ENCODE data around the gene ICA1.

The ICA1 gene

GRCh38 chr7:8285155-8285554, 23.2 kb upstream of the ICA1 start:
- DNase-seq, result no peak
- H3K4me3 ChIP-seq (ENCODE audit: low read depth, low read length), result no peak overlapping the region
- H3K36me3 ChIP-seq, result no peaks in the 10 kb centered on the region
- TF ChIP-seq, protein P1, sequence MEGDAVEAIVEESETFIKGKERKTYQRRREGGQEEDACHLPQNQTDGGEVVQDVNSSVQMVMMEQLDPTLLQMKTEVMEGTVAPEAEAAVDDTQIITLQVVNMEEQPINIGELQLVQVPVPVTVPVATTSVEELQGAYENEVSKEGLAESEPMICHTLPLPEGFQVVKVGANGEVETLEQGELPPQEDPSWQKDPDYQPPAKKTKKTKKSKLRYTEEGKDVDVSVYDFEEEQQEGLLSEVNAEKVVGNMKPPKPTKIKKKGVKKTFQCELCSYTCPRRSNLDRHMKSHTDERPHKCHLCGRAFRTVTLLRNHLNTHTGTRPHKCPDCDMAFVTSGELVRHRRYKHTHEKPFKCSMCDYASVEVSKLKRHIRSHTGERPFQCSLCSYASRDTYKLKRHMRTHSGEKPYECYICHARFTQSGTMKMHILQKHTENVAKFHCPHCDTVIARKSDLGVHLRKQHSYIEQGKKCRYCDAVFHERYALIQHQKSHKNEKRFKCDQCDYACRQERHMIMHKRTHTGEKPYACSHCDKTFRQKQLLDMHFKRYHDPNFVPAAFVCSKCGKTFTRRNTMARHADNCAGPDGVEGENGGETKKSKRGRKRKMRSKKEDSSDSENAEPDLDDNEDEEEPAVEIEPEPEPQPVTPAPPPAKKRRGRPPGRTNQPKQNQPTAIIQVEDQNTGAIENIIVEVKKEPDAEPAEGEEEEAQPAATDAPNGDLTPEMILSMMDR (IDR thresholded peaks at IDR 0.05; ENCODE audit: low read depth, low read length), result no peak
- H3K9me3 ChIP-seq (ENCODE audit: severe bottlenecking), result no peaks in the 10 kb centered on the region
- H3K27ac ChIP-seq, result no peak overlapping the region
- H3K27me3 ChIP-seq (ENCODE audit: insufficient read depth, low read depth, severe bottlenecking), result no peaks in the 10 kb centered on the region

DNA sequence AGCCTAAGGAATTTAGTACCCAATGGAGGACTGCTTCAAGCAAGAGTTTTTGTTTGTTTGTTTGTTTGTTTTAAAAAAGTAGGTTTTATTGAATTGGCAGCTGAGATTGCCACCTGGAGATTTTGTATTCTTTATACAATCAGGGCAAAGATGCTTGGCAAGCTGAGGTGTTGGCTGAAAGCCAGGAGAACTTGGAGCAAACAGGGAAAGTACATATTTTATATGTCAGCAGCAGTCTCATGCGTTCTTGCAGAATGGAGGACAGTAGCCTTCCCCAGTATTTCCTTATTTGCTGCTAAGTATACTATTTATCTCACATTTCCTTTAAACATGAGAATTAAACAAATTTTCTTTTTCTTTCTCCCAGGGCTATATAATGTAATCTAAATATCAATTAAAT, 22.6 kb upstream of the ICA1 start:
- H3K4me3 ChIP-seq (ENCODE audit: low read depth, low read length), result no peak overlapping the region
- TF ChIP-seq, protein P1 (IDR thresholded peaks at IDR 0.05; ENCODE audit: low read depth, low read length), result no peak
- H3K27ac ChIP-seq, result no peak overlapping the region
- no peaks in the 10 kb centered on the region for H3K27me3 ChIP-seq (ENCODE audit: insufficient read depth, low read depth, severe bottlenecking)
- H3K36me3 ChIP-seq, result no peaks in the 10 kb centered on the region
- no peaks in the 10 kb centered on the region for H3K9me3 ChIP-seq (ENCODE audit: severe bottlenecking)
- DNase-seq, result no peak

DNA sequence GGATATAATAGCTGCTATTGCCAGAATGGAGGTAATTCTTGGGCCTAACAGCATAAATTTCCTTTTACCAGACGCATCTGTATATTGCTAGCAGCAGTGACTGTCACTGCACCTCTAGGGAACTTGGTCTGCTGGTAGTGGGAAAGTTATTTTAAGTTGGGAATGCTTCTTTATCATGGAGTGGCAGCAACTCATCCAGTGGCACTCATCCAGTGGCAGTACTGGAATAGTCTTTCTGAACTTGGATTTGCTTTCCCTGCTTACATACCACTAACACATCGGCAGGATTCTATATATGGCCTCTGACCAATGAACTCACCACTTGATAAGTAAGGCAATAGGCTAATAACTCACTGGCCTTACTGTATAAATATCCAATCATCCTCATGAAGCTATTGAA, 22.0 kb upstream of the ICA1 start:
- TF ChIP-seq, protein P1 (IDR thresholded peaks at IDR 0.05; ENCODE audit: low read depth, low read length), result no peak
- no peak for DNase-seq
- Histone ChIP-seq H3K27me3 (ENCODE audit: insufficient read depth, low read depth, severe bottlenecking) (no peaks in the 10 kb centered on the region), H3K4me3 (ENCODE audit: low read depth, low read length) (no peak overlapping the region), H3K9me3 (ENCODE audit: severe bottlenecking) (no peaks in the 10 kb centered on the region), H3K36me3 (no peaks in the 10 kb centered on the region), H3K27ac (no peak overlapping the region)

DNA sequence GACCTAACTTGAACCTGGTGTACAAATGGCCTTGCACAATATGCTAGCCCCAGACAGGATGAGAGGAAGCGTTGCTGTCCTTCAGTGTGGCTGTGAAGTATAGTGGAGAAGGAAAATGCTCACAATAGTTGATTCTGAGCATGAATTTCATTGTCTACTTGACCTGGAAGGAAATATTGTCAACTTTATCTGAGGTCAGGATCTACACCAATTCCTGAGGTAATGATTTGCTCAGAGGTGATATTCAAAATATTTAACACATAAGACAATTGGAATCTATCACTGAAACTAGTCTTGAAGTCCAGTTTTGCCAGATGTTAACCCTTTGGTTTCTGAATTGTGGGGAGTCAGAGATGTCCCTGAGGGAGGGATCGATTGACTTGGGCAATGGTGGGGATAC, 20.9 kb upstream of the ICA1 start:
- Histone ChIP-seq H3K9me3 (ENCODE audit: severe bottlenecking) (no peaks in the 10 kb centered on the region), H3K36me3 (no peaks in the 10 kb centered on the region), H3K27me3 (ENCODE audit: insufficient read depth, low read depth, severe bottlenecking) (no peaks in the 10 kb centered on the region), H3K27ac (no peak overlapping the region), H3K4me3 (ENCODE audit: low read depth, low read length) (no peak overlapping the region)
- no peak for DNase-seq
- TF ChIP-seq, protein P1 (IDR thresholded peaks at IDR 0.05; ENCODE audit: low read depth, low read length), result no peak

DNA sequence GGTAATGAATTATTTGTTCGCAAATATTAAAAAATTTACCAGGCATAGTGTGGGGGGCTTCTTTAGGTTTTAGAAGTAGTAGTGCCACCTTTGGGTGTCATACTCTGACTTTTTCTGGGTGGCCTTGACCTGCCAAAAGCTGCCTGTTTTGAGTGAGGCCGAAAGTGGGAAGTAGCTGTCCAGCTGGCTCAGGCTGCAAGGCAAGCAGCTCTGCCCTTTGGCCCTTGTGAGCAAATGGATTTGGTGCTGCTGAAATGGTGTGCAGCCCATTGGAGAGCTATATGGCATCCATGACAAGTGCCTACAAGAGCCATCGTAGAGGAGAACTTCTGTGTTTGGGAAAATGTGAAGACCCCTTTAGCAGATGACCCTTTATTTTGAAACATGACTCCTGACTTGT, 20.2 kb upstream of the ICA1 start:
- H3K36me3 ChIP-seq, result no peaks in the 10 kb centered on the region
- no peak for DNase-seq
- TF ChIP-seq, protein P1 (IDR thresholded peaks at IDR 0.05; ENCODE audit: low read depth, low read length), result no peak
- H3K27me3 ChIP-seq (ENCODE audit: insufficient read depth, low read depth, severe bottlenecking), result no peaks in the 10 kb centered on the region
- no peak overlapping the region for H3K4me3 ChIP-seq (ENCODE audit: low read depth, low read length)
- H3K9me3 ChIP-seq (ENCODE audit: severe bottlenecking), result no peaks in the 10 kb centered on the region
- no peak overlapping the region for H3K27ac ChIP-seq

- no peak overlapping the region for H3K27ac ChIP-seq
- H3K9me3 ChIP-seq (ENCODE audit: severe bottlenecking), result no peaks in the 10 kb centered on the region
- no peak overlapping the region for H3K4me3 ChIP-seq (ENCODE audit: low read depth, low read length)
- no peaks in the 10 kb centered on the region for H3K27me3 ChIP-seq (ENCODE audit: insufficient read depth, low read depth, severe bottlenecking)
- DNase-seq, result no peak
- TF ChIP-seq, protein P1 (IDR thresholded peaks at IDR 0.05; ENCODE audit: low read depth, low read length), result no peak
- H3K36me3 ChIP-seq, result no peaks in the 10 kb centered on the region
These were observed 16.2 kb upstream of the ICA1 start for GRCh38 chr7:8278183-8278582.

Measured in WERI-Rb-1 (cell line).